Type B pancreatic cell (in vitro differentiated cells): ENCODE measurements around the gene WNT7B. TPM values are rescaled to one million over a fixed set of nuclear protein-coding genes. Genes with fewer than 3 reads are reported as not detected.

Experiments
- DNase-seq: peaks from one replicate; pipeline ENCODE4 v3.0.0; 2021; ENCODE audit warnings: mixed read lengths; ENCODE audit not compliant: unreplicated experiment; ENCODE audit errors: extremely low spot score
- H3K27ac Mint-ChIP-seq: 2 replicates; pipeline ENCODE4 v1.8.0; 2021; ENCODE audit warnings: mild to moderate bottlenecking, mixed read lengths
- H3K27me3 Mint-ChIP-seq: 2 replicates; pipeline ENCODE4 v1.8.0; 2021; ENCODE audit warnings: mixed read lengths
- H3K36me3 Mint-ChIP-seq: 2 replicates; pipeline ENCODE4 v1.8.0; 2021; ENCODE audit warnings: mixed read lengths
- H3K4me1 Mint-ChIP-seq: one replicate; pipeline ENCODE4 v1.8.0; 2021; ENCODE audit warnings: mixed read lengths; ENCODE audit not compliant: unreplicated experiment
- H3K4me3 Mint-ChIP-seq: 2 replicates; pipeline ENCODE4 v1.8.0; 2021; ENCODE audit warnings: mild to moderate bottlenecking, mixed read lengths
- H3K9me3 Mint-ChIP-seq: 2 replicates; pipeline ENCODE4 v1.8.0; 2021; ENCODE audit warnings: mixed read lengths
- total RNA-seq: library from RNA; stranded (reverse); gene quantifications from 2 replicates; pipeline ENCODE4 v1.2.1, GENCODE V29; 2021; ENCODE audit warnings: low replicate concordance
- TF ChIP-seq, protein P1 (sequence below): fragments of 200-600 bp; sonication (generic); conservative IDR thresholded peaks from 2 replicates; pipeline ENCODE4 v1.5.0; 2021; ENCODE audit warnings: antibody characterized with exemption, mild to moderate bottlenecking

WNT7B gene
- total RNA-seq, 1 donor from 2014 or later = 16.4 TPM

- DNase-seq = no peak
- Mint-ChIP-seq H3K9me3 (no peaks in the 10 kb centered on the region), H3K27ac (no peak overlapping the region), H3K27me3 (no peaks in the 10 kb centered on the region), H3K36me3 (no peaks in the 10 kb centered on the region), H3K4me1 (peaks cover 9% of the 10 kb centered on the region), H3K4me3 (no peak overlapping the region)
- TF ChIP-seq, protein P1, sequence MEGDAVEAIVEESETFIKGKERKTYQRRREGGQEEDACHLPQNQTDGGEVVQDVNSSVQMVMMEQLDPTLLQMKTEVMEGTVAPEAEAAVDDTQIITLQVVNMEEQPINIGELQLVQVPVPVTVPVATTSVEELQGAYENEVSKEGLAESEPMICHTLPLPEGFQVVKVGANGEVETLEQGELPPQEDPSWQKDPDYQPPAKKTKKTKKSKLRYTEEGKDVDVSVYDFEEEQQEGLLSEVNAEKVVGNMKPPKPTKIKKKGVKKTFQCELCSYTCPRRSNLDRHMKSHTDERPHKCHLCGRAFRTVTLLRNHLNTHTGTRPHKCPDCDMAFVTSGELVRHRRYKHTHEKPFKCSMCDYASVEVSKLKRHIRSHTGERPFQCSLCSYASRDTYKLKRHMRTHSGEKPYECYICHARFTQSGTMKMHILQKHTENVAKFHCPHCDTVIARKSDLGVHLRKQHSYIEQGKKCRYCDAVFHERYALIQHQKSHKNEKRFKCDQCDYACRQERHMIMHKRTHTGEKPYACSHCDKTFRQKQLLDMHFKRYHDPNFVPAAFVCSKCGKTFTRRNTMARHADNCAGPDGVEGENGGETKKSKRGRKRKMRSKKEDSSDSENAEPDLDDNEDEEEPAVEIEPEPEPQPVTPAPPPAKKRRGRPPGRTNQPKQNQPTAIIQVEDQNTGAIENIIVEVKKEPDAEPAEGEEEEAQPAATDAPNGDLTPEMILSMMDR = no peak
These were observed 25.9 kb upstream of the WNT7B start for GRCh38 chr22:46002757-46003270.

DNA sequence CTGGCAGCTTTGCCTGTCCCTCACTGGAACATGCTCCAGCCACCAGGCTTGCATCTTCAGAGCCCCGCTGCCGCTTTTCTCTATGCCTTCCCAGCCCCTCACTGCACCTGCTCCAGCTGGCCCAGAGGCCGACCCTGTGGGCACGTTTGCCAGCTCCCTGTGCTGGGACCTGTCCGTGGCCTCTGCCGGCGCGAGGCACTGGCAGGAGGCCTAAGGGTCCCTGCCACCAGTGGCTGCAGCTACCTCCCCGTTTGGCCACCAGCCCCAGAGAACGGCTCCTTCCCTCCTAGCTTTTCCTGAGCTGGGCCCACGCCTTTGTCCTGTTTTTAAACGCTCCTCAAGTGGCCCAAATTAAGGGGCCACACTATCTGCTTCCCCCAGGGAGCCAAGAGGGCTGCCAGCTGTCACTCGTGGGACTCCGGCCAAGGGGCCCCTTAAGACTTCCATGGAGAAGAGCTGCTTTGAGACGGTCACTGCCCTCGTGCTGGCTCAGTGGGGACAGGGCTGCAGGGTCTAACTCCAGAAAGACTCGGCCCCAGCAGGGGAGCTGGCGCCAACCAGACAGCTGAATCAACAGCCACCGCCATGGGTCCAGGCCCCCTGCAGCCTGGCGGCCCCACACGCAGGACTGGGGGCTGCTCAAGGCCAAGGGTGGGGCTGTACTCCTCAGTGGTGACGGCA, 24.6 kb upstream of the WNT7B start:
- Mint-ChIP-seq H3K27me3 (no peaks in the 10 kb centered on the region), H3K4me3 (no peak overlapping the region), H3K36me3 (no peaks in the 10 kb centered on the region), H3K4me1 (peaks cover 9% of the 10 kb centered on the region), H3K27ac (no peak overlapping the region), H3K9me3 (no peaks in the 10 kb centered on the region)
- TF ChIP-seq, protein P1 = no peak
- no peak for DNase-seq

DNA sequence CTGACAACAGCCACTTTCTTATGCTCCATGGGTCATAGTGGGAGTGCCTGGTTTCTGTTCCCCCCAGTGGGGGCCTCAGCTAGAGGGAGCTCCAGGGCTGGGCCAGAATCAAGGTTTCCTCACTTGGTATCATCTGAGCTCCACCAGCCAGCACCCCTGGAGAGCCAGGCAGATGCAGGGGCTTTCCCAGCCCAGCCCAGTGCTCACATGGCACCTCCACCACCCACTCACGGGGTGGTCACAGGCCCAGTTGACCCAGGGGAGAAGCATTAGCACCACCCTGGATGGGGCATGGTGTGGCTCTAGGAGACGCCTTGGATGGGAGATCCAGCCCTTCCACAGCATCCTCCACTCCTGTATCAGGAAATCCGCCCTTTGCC, 24.1 kb upstream of the WNT7B start:
- Mint-ChIP-seq H3K36me3 (no peaks in the 10 kb centered on the region), H3K27me3 (no peaks in the 10 kb centered on the region), H3K4me3 (no peak overlapping the region), H3K27ac (no peak overlapping the region), H3K4me1 (peaks cover 4% of the 10 kb centered on the region), H3K9me3 (no peaks in the 10 kb centered on the region)
- no peak for DNase-seq
- TF ChIP-seq, protein P1 = no peak

DNA sequence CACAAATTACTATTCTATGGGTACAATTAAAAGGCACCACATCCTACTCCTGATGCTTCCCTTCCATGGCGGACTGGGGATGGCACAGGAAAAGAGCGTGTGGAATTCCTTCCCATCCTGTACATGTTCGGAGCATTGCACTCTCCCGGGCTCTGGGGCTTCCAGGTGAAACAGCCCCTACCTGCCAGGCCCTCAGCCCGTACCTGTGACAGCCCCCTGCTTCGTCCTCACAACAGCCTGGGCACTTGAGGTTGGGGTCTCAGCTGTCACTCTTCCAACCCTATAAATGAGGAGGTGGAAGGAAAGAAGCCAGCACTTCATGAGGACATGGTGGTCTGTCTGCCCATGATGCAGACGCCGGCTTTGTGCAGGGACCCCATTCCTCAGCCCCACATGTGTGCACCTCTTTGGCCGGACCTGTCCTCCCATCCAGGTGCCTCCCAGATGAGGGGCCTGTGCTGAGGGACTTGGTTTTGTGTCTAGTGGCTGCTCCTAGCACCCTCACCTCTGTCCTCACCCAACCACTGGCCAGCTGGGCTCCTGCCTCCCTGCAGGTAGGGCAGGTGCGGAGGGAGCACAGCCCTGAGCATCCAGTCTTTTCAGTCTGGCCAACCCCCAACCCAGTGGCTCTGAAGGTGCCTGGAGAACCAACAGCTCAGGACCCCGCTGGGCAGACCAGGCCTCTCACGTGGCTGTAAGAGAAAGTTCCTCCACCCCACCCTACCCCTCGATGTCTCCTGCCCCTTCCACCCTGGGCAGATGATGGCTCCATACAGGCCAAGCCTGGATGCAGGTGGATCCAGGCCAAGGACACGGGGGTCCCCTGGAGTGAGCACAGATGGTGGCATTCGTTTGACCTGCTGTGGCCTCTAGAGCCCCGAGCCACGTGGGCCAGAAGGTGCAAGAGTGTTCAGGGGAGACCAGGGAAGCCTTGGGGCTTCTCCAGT, 23.4 kb upstream of the WNT7B start:
- H3K27ac Mint-ChIP-seq = no peak overlapping the region
- DNase-seq = no peak
- no peaks in the 10 kb centered on the region for H3K36me3 Mint-ChIP-seq
- TF ChIP-seq, protein P1 = no peak
- no peaks in the 10 kb centered on the region for H3K9me3 Mint-ChIP-seq
- H3K4me3 Mint-ChIP-seq = no peak overlapping the region
- H3K27me3 Mint-ChIP-seq = no peaks in the 10 kb centered on the region
- peaks cover 3% of the 10 kb centered on the region for H3K4me1 Mint-ChIP-seq

DNA sequence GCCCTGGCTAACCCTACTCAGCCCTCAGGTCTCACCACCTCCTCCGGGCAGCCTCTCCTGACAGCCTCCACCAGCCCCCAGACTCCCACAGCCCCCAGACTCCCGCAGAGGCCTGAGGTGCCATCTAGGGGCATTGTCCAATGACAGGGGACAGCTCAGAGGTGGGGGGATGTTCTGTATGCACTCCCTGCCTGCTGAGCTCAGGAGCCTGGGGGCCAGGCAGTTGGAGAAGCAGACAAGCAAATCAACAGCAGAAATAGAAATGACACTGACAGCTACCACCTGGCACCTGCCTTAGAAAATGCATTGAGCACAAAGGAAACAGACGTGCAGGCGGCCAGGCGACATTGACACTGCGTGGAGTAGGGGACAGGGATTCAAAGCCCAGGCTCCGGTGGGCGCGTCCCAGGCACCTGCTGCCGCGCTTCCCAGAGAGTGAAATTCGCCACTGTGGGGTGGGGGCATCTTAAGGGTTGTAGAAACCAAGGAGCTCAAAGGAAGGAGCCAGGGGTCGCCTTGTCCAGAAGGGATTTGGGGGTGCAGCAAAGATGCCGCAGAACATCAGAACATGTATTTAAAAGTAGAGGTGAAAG, 22.5 kb upstream of the WNT7B start:
- Mint-ChIP-seq H3K9me3 (no peaks in the 10 kb centered on the region), H3K4me1 (peaks cover 7% of the 10 kb centered on the region), H3K4me3 (no peak overlapping the region), H3K27me3 (peaks cover 2% of the 10 kb centered on the region), H3K36me3 (no peaks in the 10 kb centered on the region), H3K27ac (no peak overlapping the region)
- no peak for DNase-seq
- TF ChIP-seq, protein P1 = no peak
